HG03521 (cell line): ENCODE data around the gene PREX1.
"Not testable (repeated sequence)": the region's sequence is repeated elsewhere in the genome, so short reads cannot be mapped to it uniquely, and the experiment has no call there.

Source experiments
- ATAC-seq: cut with Tn5 transposase; IDR thresholded peaks from one replicate; pipeline ENCODE4 v1.9.1; 2021; ENCODE audit warnings: mild to moderate bottlenecking, moderate library complexity; ENCODE audit not compliant: unreplicated experiment

Gene PREX1

GRCh38 chr20:48813930-48814546, 13.8 kb downstream of the PREX1 start:
- no peak for ATAC-seq

GRCh38 chr20:48813446-48813747, 14.4 kb downstream of the PREX1 start:
- no peak for ATAC-seq

- ATAC-seq, result no peak
Measured at GRCh38 chr20:48812600-48813445, 15.0 kb downstream of the PREX1 start.

- not testable (repeated sequence) for ATAC-seq
Measured at GRCh38 chr20:48812114-48812513, 15.7 kb downstream of the PREX1 start.

- ATAC-seq, result no peak
Measured at GRCh38 chr20:48809673-48810072, 18.1 kb downstream of the PREX1 start.

GRCh38 chr20:48808382-48809034, 19.3 kb downstream of the PREX1 start:
- ATAC-seq, result no peak

- no peak for ATAC-seq
Measured at GRCh38 chr20:48807586-48808381, 20.0 kb downstream of the PREX1 start.

GRCh38 chr20:48807051-48807450, 20.7 kb downstream of the PREX1 start:
- no peak for ATAC-seq

- ATAC-seq, result no peak
Measured at GRCh38 chr20:48805716-48806115, 22.1 kb downstream of the PREX1 start.

GRCh38 chr20:48805286-48805685, 22.5 kb downstream of the PREX1 start:
- ATAC-seq, result no peak

- no peak for ATAC-seq
Measured at GRCh38 chr20:48804300-48804980, 23.4 kb downstream of the PREX1 start.

GRCh38 chr20:48803176-48804053, 24.4 kb downstream of the PREX1 start:
- no peak for ATAC-seq

- ATAC-seq, result no peak
Measured at GRCh38 chr20:48802647-48803046, 25.2 kb downstream of the PREX1 start.

GRCh38 chr20:48802216-48802615, 25.6 kb downstream of the PREX1 start:
- no peak for ATAC-seq

- ATAC-seq, result no peak
Measured at GRCh38 chr20:48801197-48801596, 26.6 kb downstream of the PREX1 start.

GRCh38 chr20:48800177-48800576, 27.6 kb downstream of the PREX1 start:
- no peak for ATAC-seq

- ATAC-seq, result no peak
Measured at GRCh38 chr20:48799328-48800105, 28.3 kb downstream of the PREX1 start.

- no peak for ATAC-seq
Measured at GRCh38 chr20:48797850-48798747, 29.7 kb downstream of the PREX1 start.
